Nephron progenitor cell (in vitro differentiated cells): Measurements from ENCODE around the gene KLHL36.

Experiments used
- DNase-seq: peaks from one replicate; pipeline ENCODE4 v3.0.0; 2021
- H3K27ac Mint-ChIP-seq: 2 replicates; pipeline ENCODE4 v1.8.0; 2021; ENCODE audit warnings: mild to moderate bottlenecking, moderate library complexity, mixed read lengths
- H3K27me3 Mint-ChIP-seq: 2 replicates; pipeline ENCODE4 v1.8.0; 2021; ENCODE audit warnings: mild to moderate bottlenecking, low read depth, mixed read lengths; ENCODE audit not compliant: poor library complexity
- H3K36me3 Mint-ChIP-seq: 2 replicates; pipeline ENCODE4 v1.8.0; 2021; ENCODE audit warnings: low read depth, mixed read lengths
- H3K4me1 Mint-ChIP-seq: 2 replicates; pipeline ENCODE4 v1.8.0; 2021; ENCODE audit warnings: mixed read lengths
- H3K4me3 Mint-ChIP-seq: 2 replicates; pipeline ENCODE4 v1.8.0; 2021; ENCODE audit warnings: mild to moderate bottlenecking, moderate library complexity, mixed read lengths
- H3K9me3 Mint-ChIP-seq: 2 replicates; pipeline ENCODE4 v1.8.0; 2021; ENCODE audit warnings: mild to moderate bottlenecking, moderate library complexity, mixed read lengths
- TF ChIP-seq, protein P1 (sequence below): fragments of 200-600 bp; sonication (generic); IDR thresholded peaks from 2 replicates; pipeline ENCODE4 v1.5.0; 2021; ENCODE audit warnings: antibody characterized with exemption

KLHL36 gene

DNA sequence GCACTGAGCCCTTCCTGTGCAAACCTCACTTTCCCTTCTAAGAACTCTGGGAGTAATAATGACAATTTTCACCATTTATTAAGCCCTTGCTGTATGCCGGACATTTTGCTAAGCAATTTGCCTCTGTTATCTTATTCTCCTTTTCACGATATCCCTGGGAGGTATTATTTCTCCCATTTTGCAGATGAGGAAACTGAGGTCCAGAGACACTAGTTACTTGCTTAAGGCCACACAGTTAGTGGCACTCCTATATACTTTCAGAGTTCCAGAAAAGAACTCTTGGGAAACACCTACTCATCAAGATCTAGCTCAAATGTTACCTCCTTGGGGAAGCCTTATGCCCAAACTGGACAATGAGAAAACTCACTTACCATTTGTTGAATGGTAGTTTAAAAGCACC, 46.7 kb downstream of the KLHL36 start:
- no peak overlapping the region for H3K27ac Mint-ChIP-seq
- no peak overlapping the region for H3K4me3 Mint-ChIP-seq
- TF ChIP-seq, protein P1, sequence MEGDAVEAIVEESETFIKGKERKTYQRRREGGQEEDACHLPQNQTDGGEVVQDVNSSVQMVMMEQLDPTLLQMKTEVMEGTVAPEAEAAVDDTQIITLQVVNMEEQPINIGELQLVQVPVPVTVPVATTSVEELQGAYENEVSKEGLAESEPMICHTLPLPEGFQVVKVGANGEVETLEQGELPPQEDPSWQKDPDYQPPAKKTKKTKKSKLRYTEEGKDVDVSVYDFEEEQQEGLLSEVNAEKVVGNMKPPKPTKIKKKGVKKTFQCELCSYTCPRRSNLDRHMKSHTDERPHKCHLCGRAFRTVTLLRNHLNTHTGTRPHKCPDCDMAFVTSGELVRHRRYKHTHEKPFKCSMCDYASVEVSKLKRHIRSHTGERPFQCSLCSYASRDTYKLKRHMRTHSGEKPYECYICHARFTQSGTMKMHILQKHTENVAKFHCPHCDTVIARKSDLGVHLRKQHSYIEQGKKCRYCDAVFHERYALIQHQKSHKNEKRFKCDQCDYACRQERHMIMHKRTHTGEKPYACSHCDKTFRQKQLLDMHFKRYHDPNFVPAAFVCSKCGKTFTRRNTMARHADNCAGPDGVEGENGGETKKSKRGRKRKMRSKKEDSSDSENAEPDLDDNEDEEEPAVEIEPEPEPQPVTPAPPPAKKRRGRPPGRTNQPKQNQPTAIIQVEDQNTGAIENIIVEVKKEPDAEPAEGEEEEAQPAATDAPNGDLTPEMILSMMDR = no peak
- H3K4me1 Mint-ChIP-seq = peaks cover 14% of the 10 kb centered on the region
- peaks cover 27% of the 10 kb centered on the region for H3K9me3 Mint-ChIP-seq
- peaks cover 12% of the 10 kb centered on the region for H3K36me3 Mint-ChIP-seq
- H3K27me3 Mint-ChIP-seq = peaks cover 8% of the 10 kb centered on the region
- no peak for DNase-seq

DNA sequence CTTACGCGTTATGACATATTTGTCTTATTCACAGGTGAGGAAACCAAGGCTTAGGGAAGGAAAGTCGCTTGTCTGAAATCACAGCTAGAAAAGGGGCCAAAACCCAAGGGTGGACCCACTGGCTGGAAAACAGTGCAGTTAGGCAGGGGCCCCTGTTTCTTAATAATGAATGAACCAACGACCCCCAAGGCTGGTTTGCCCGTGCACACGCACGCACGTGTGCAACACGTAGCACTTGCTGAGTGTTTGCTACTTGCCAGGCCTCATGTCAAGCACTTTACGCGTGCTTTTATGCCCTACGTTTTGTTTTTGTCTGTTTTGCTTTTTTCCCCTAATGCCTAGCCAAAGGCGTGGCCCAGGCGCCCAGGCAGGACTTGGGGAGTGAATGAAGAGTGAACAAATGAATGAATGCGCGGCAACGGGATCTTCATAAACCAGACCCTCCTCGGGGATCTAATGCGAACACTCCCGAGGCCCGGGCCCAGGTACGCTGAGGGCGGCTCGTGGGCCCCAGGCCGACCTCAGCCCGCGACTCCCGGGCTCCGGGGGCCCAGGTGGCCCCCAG, 50.9 kb downstream of the KLHL36 start:
- peak overlapping the region; percentile 83 for H3K4me3 Mint-ChIP-seq
- peaks cover 12% of the 10 kb centered on the region for H3K9me3 Mint-ChIP-seq
- H3K27ac Mint-ChIP-seq = no peak overlapping the region
- peaks cover 17% of the 10 kb centered on the region for H3K36me3 Mint-ChIP-seq
- TF ChIP-seq, protein P1 = no peak
- no peak for DNase-seq
- H3K4me1 Mint-ChIP-seq = peaks cover 38% of the 10 kb centered on the region
- H3K27me3 Mint-ChIP-seq = no peaks in the 10 kb centered on the region

DNA sequence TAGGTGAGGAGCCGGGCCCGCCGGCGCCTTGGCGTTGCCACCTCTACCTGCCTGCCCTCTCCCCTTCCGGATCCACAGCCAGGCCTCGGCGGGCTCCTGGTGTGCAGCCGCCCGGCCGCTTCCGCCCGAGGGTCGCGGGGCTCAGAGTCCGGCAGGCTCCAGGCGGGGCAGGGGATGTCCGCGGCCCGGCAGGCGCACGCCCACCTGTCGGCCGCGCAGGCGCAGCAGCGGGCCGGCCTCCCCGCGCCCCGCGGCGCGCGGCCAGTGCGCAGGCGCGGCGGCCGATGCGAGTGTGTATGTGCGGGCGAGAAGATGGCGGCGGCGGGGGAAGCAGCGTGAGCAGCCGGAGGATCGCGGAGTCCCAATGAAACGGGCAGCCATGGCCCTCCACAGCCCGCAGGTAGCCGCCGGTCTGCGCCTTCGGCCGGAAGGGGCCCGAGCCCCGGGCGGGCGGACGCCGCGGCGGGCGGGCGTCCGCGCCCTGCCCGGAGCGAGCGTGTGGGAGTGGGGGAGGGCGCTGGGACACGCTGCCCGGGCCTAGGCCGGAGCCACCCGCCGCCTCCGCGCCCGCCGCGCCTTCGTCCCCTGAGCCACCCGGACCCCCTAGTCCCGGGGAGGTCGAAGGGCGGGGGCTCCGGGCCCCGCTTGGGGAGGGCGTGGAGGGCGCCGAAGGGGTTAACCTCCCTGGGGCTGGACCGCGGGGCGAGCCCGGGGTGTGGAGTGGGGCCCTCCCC, 51.6 kb downstream of the KLHL36 start, which contains the start of gene USP10:
Gene USP10, plus strand, starts transcription at position 289 of the 734 bp plus-strand sequence. Its CDS starts 91 bp downstream, at position 380.
- Mint-ChIP-seq H3K27ac (peak within 1 kb of the TSS; percentile 97), H3K36me3 (peaks cover 23% of the 10 kb centered on the region), H3K9me3 (peaks cover 12% of the 10 kb centered on the region), H3K4me3 (peak within 1 kb of the TSS; percentile 98), H3K27me3 (no peaks in the 10 kb centered on the region), H3K4me1 (peaks cover 44% of the 10 kb centered on the region)
- TF ChIP-seq, protein P1 = no peak
- DNase-seq = peak; percentile 90

DNA sequence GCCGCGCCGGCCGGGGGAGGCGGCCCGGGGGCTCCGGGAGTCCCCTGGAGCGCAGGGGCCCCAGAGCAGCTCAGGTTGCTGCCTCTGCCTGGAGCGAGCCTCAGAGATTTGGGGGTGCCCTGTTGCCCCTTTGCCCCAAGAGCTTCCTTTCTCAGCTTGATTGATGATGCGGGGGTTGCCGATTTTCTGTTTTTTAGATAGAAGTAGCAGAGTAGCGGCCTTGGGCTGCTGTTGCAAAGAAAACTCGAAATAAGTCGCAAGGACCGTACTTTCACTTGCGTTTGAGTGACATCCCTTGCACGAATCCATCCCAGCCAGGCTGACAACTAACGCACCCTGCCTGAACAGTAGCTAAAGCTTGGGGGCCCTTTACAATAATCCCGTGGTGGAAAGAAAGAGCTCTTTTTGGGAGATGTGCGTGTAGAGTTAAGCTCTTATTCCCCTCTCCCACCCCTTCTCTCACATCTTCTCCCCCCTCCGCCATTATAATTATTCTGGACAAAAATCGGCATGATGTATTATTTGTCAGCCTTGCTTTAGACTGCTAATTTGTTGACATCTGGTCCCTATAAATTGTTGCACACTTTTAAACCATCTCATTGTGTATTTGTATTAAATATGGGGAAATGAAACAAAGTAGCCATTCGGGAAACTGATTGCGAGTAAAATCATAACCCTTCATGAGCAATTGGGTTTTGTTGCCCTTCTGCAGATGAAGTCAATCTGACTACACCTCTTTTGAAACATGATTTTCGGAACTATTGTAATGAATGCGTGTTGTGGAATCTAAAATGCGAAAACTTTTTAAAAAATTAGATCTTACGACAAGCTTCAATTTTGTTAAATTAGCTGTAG, 52.4 kb downstream of the KLHL36 start:
- H3K27me3 Mint-ChIP-seq = no peaks in the 10 kb centered on the region
- H3K36me3 Mint-ChIP-seq = peaks cover 31% of the 10 kb centered on the region
- H3K4me3 Mint-ChIP-seq = peak overlapping the region; percentile 98
- H3K9me3 Mint-ChIP-seq = peaks cover 11% of the 10 kb centered on the region
- peaks cover 50% of the 10 kb centered on the region for H3K4me1 Mint-ChIP-seq
- DNase-seq = no peak
- TF ChIP-seq, protein P1 = no peak
- H3K27ac Mint-ChIP-seq = peak overlapping the region; percentile 97

DNA sequence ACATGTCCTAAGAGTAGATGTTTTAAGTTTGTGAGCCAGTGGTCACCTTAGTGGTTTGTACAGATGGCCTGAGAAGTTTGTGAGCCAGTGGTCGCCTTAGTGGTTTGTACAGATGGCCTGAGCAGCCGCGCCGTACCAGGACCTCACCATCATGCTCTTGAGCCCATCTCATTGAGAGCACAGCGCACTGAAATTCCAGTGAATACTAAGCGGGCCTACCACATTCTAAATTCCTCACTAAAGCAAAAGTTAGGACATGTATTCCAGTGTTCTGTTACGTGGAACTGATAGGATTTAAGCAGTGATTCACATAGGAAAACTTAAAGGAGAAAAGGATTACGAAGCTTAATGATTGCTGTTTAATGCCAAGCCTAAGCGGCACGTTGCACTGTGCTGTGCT, 55.4 kb downstream of the KLHL36 start:
- H3K4me1 Mint-ChIP-seq = peaks cover 65% of the 10 kb centered on the region
- H3K27me3 Mint-ChIP-seq = no peaks in the 10 kb centered on the region
- H3K4me3 Mint-ChIP-seq = no peak overlapping the region

More for the DNA sequence above, 55.4 kb downstream of the KLHL36 start:
- Mint-ChIP-seq H3K36me3 (peaks cover 33% of the 10 kb centered on the region), H3K9me3 (no peaks in the 10 kb centered on the region), H3K27ac (no peak overlapping the region)
- DNase-seq = no peak
- TF ChIP-seq, protein P1 = no peak
